ENCODE data around the gene GZF1.
"Not testable (repeated sequence)": the region's sequence is repeated elsewhere in the genome, so short reads cannot be mapped to it uniquely, and the experiment has no call there.

The GZF1 gene

DNA sequence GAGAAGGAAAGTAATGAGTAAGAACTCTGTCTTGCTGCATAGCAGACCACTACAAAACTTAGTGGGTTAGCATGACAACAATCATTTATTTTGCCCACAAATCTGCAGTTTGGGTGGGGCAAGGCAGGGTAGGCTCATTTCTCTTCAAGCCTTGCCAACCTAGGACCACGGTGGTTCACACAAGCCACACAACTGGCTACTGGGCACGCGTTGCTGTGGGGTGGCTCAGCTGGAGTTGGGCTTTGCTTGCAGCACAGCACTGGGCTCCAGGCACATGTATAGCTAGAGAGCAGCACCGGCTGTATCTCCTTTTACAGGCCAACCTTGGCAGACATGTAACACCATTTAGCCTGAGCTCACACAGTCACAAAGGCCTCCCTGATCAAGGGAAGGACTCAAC, 16.0 kb upstream of the GZF1 start:
- no peak for DNase-seq (ENCODE audit: low read depth, low spot score)

GRCh38 chr20:23347791-23348190, 14.2 kb upstream of the GZF1 start:
- DNase-seq (ENCODE audit: low read depth, low spot score), result no peak

- not testable (repeated sequence) for DNase-seq (ENCODE audit: low read depth, low spot score)
These were observed 13.5 kb upstream of the GZF1 start for GRCh38 chr20:23348510-23348909.

- DNase-seq (ENCODE audit: low read depth, low spot score), result no peak
These were observed 12.4 kb upstream of the GZF1 start for GRCh38 chr20:23349338-23350195.

- DNase-seq (ENCODE audit: low read depth, low spot score), result peak; percentile 91
These were observed 11.6 kb upstream of the GZF1 start, which contains the start of gene NXT1 for GRCh38 chr20:23350196-23350903. NXT1 (plus strand) TSS chr20:23350791; CDS start chr20:23354042, 3,251 bp downstream.

DNA sequence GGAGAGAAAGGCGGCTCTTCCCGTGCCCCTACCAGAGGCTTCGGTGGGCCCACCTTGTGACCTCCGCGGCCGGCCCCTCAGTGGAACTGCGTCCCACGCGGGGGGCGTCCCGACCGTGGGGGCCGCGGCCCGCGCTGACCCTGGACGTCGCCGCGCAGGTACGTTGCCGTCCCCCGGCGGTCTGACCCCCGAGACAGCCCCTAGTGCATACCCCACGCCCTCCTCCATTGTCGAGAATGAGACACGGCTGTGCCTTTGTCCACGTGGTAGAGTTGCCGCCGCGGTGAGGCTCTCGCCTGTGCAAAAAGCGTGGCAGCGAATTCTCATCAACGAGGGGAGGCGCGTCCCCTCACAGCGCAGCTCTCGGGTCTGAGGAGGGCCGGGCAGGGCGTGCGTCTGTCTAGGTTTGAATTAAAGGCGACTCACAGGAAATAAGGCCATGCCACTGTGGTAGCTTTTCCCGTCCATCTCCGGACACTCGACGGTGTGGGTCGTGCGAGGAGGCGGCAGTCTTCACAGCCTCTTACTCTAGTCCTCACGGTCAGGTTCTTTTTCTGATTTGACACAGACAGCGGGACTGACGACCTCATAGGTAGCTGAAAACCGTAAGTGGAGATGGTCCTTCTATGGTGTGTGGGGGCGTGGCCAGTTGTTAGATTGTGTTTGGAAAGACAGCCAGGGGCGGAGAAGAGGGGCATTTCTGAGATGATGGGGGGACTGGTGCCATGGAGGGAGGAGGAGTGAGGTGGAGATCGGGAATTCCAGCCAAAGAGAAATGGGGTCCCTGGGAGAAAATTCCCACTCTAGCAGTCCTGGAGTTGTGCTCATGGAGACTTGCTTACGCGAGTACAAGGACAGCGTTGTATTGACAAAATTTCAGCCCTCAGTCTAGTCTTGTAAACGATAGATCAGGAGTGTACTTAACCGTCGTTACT, 10.8 kb upstream of the GZF1 start:
- DNase-seq (ENCODE audit: low read depth, low spot score), result peak; percentile 32

GRCh38 chr20:23356203-23356602, 5.8 kb upstream of the GZF1 start:
- no peak for DNase-seq (ENCODE audit: low read depth, low spot score)

GRCh38 chr20:23357767-23358562, 4.0 kb upstream of the GZF1 start:
- DNase-seq (ENCODE audit: low read depth, low spot score), result peak; percentile 100

GRCh38 chr20:23358563-23358906, 3.4 kb upstream of the GZF1 start:
- no peak for DNase-seq (ENCODE audit: low read depth, low spot score)

- no peak for DNase-seq (ENCODE audit: low read depth, low spot score)
These were observed 2.9 kb upstream of the GZF1 start for GRCh38 chr20:23358923-23359593.

- no peak for DNase-seq (ENCODE audit: low read depth, low spot score)
These were observed 1.5 kb upstream of the GZF1 start for GRCh38 chr20:23360531-23360930.

- no peak for DNase-seq (ENCODE audit: low read depth, low spot score)
These were observed 885 bp upstream of the GZF1 start for GRCh38 chr20:23361119-23361475.

- no peak for DNase-seq (ENCODE audit: low read depth, low spot score)
These were observed 642 bp downstream of the GZF1 start for GRCh38 chr20:23362392-23363256.

GRCh38 chr20:23363257-23363649, 1.3 kb downstream of the GZF1 start:
- DNase-seq (ENCODE audit: low read depth, low spot score), result no peak

GRCh38 chr20:23365390-23366165, 3.6 kb downstream of the GZF1 start:
- no peak for DNase-seq (ENCODE audit: low read depth, low spot score)

DNA sequence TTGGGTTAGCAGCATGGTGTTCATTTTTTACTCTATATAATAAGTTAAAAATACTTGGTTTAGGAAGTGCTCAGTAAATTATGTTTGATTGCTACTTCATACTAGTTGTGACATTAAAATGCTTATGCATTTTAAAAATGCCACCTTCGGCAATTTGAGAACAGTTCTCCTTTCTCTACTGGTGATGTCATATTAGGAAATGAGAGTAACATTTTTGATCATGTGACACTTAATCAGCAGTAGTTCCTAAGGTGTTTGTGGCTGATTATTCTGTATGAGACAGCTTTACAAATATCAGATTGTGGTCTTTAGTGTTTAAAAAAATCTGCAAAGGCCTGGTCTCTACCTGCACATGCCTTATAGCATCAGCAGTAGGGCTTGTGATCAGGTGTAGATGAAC, 4.4 kb downstream of the GZF1 start:
- no peak for DNase-seq (ENCODE audit: low read depth, low spot score)

GRCh38 chr20:23367770-23368169, 5.8 kb downstream of the GZF1 start:
- DNase-seq (ENCODE audit: low read depth, low spot score), result no peak

- DNase-seq (ENCODE audit: low read depth, low spot score), result no peak
These were observed 6.5 kb downstream of the GZF1 start for GRCh38 chr20:23368316-23369071.

Measured in activated naive CD8-positive, alpha-beta T cell treated with anti-CD3 and anti-CD28 coated beads, Interleukin-2, amount 50 U/mL, for 16 hours (primary cell).